SK-N-SH (cell line): Measurements from ENCODE around the gene ALDOB. TPM values are rescaled to one million over a fixed set of nuclear protein-coding genes. Genes with fewer than 3 reads are reported as not detected.

Source experiments
- CTCF ChIA-PET: fragments of 300-600, 350-600 bp; formaldehyde crosslinking; extraction: SDS; loops from one replicate; lab custom pipeline; 2021; lab: Yijun Ruan, JAX
- POLR2A ChIA-PET: fragments of 350-600 bp; sonication (Branson Sonifier 250); formaldehyde crosslinking; extraction: SDS; loops from one replicate; lab custom pipeline; 2020; ENCODE audit warnings: antibody characterized with exemption, inconsistent platforms; lab: Yijun Ruan, JAX
- DNase-seq: peaks from one replicate; pipeline ENCODE4 v3.0.0; 2012
- H2AFZ ChIP-seq: fragments of 200-600 bp; sonication (generic); 2 replicates; pipeline ENCODE4 v1.8.1; 2016; ENCODE audit warnings: antibody characterized with exemption, mild to moderate bottlenecking, low read depth
- H3F3A ChIP-seq: fragments of 200-600 bp; sonication (generic); replicated peaks from 2 replicates; pipeline ENCODE3; 2016; ENCODE audit warnings: antibody characterized with exemption, mild to moderate bottlenecking; ENCODE audit not compliant: insufficient read depth
- H3K27ac ChIP-seq, 2 experiments: fragments of 200-500 bp in 1 of 2; fragments of 200-600 bp in 1 of 2; sonication (Bioruptor generic) in 1 of 2; sonication (generic), shearing (Covaris generic) in 1 of 2; 2 replicates each; pipeline versions ENCODE4 v1.5.1 to v1.6.1; 2014 to 2016; ENCODE audit warnings: low read depth in 2 of 2, inconsistent platforms in 1 of 2, low read length in 1 of 2, mild to moderate bottlenecking in 1 of 2, mixed read lengths in 1 of 2
- H3K27me3 ChIP-seq: fragments of 200-600 bp; sonication (generic), shearing (Covaris generic); 2 replicates; pipeline ENCODE4 v1.6.1; 2016; ENCODE audit warnings: mixed run types; ENCODE audit not compliant: insufficient read depth
- H3K36me3 ChIP-seq, 2 experiments: fragments of 200-500 bp in 1 of 2; fragments of 200-600 bp in 1 of 2; sonication (Bioruptor generic) in 1 of 2; sonication (generic) in 1 of 2; replicated peaks in 1 of 2; 2 replicates each; pipeline versions ENCODE3 to v1.5.1; 2014 to 2016; ENCODE audit warnings: low read length in 1 of 2, mild to moderate bottlenecking in 1 of 2; ENCODE audit not compliant: insufficient read depth in 2 of 2, control insufficient read depth in 1 of 2
- H3K4me1 ChIP-seq, 2 experiments: fragments of 200-500 bp in 1 of 2; fragments of 200-600 bp in 1 of 2; sonication (Bioruptor generic) in 1 of 2; sonication (generic), shearing (Covaris generic) in 1 of 2; 2 replicates each; pipeline versions ENCODE4 v1.5.1 to v1.6.1; 2014 to 2016; ENCODE audit warnings: low read depth in 1 of 2, low read length in 1 of 2, mixed run types in 1 of 2; ENCODE audit not compliant: insufficient read depth in 2 of 2, control insufficient read depth in 1 of 2
- H3K4me2 ChIP-seq: fragments of 200-600 bp; sonication (generic), shearing (Covaris generic); 2 replicates; pipeline ENCODE4 v1.6.1; 2017; ENCODE audit warnings: mixed run types
- H3K4me3 ChIP-seq, 2 experiments: fragments of 200-500 bp in 1 of 2; fragments of 200-600 bp in 1 of 2; sonication (Bioruptor generic) in 1 of 2; sonication (generic), shearing (Covaris generic) in 1 of 2; 2 replicates each; pipeline versions ENCODE4 v1.5.1 to v1.8.1; 2014 to 2016; ENCODE audit warnings: low read depth in 2 of 2, inconsistent platforms in 1 of 2, low read length in 1 of 2, mild to moderate bottlenecking in 1 of 2, mixed read lengths in 1 of 2, moderate library complexity in 1 of 2
- H3K79me2 ChIP-seq: fragments of 200-600 bp; sonication (generic); 2 replicates; pipeline ENCODE4 v1.8.1; 2017; ENCODE audit warnings: mild to moderate bottlenecking; ENCODE audit not compliant: insufficient read depth
- H3K9ac ChIP-seq: fragments of 200-600 bp; sonication (generic); 2 replicates; pipeline ENCODE4 v1.6.1; 2017; ENCODE audit warnings: mixed run types
- H3K9me2 ChIP-seq: fragments of 200-600 bp; sonication (generic); 2 replicates; pipeline ENCODE4 v1.6.1; 2017; ENCODE audit warnings: mixed run types
- H3K9me3 ChIP-seq: fragments of 200-600 bp; sonication (generic); 2 replicates; pipeline ENCODE4 v1.6.1; 2017; ENCODE audit warnings: mixed run types, mild to moderate bottlenecking, moderate library complexity
- H4K20me1 ChIP-seq: fragments of 200-600 bp; sonication (generic); 2 replicates; pipeline ENCODE4 v1.6.1; 2017; ENCODE audit warnings: mild to moderate bottlenecking, mixed run types; ENCODE audit not compliant: insufficient read depth
- CHD2 ChIP-seq: fragments of 150-350 bp; IDR thresholded peaks from 2 replicates; pipeline ENCODE4 v1.6.1; 2018; ENCODE audit warnings: low read length; ENCODE audit not compliant: partially characterized antibody
- ELF1 ChIP-seq: IDR thresholded peaks from 2 replicates; pipeline ENCODE4 v1.4.0; 2012
- FOXJ3 ChIP-seq: sonication (generic); formaldehyde crosslinking; IDR thresholded peaks from 2 replicates; pipeline ENCODE4 v1.5.1; 2020; ENCODE audit warnings: mild to moderate bottlenecking, missing genetic modification reagents
- GABPA ChIP-seq: IDR thresholded peaks from 2 replicates; pipeline ENCODE4 v1.4.0; 2012; ENCODE audit warnings: low read depth, mild to moderate bottlenecking
- JUND ChIP-seq: IDR thresholded peaks from 2 replicates; pipeline ENCODE4 v1.4.0; 2012
- NFIC ChIP-seq: IDR thresholded peaks from 2 replicates; pipeline ENCODE4 v1.4.0; 2012; ENCODE audit warnings: borderline replicate concordance
- RAD21 ChIP-seq: IDR thresholded peaks from 2 replicates; pipeline ENCODE4 v1.6.1; 2012; ENCODE audit warnings: mild to moderate bottlenecking, low read length
- RCOR1 ChIP-seq: fragments of 150-350 bp; IDR thresholded peaks from 2 replicates; pipeline ENCODE4 v1.6.1; 2017; ENCODE audit warnings: antibody characterized with exemption, low read length
- SIN3A ChIP-seq: IDR thresholded peaks from 2 replicates; pipeline ENCODE4 v1.6.1; 2012; ENCODE audit warnings: low read depth, mild to moderate bottlenecking, low read length, moderate library complexity, borderline replicate concordance
- TAF1 ChIP-seq: IDR thresholded peaks from 2 replicates; pipeline ENCODE4 v1.6.1; 2012; ENCODE audit warnings: low read depth, mild to moderate bottlenecking, low read length, moderate library complexity, borderline replicate concordance
- whole genome bisulfite sequencing: methylation state at CpG from one replicate; pipeline ENCODE4 v1.1.6; 2017; ENCODE audit warnings: low lambda C conversion rate; 5-methylcytosine and 5-hydroxymethylcytosine counted together
- polyA plus RNA-seq, 3 experiments: library from polyadenylated mRNA; depleted of rRNA; stranded (reverse); fragments of >200 nt; gene quantifications; 2 replicates each; pipeline ENCODE4 v1.2.3, GENCODE V29; 2012
- TF ChIP-seq, protein P1 (sequence below): fragments of 150-350 bp; IDR thresholded peaks from 2 replicates; pipeline ENCODE4 v1.6.1; 2017; ENCODE audit warnings: antibody characterized with exemption, low read length, low read depth, borderline replicate concordance
- TF ChIP-seq, protein P2 (sequence below): fragments of 150-350 bp; IDR thresholded peaks from 2 replicates; pipeline ENCODE4 v1.6.1; 2016; ENCODE audit warnings: mild to moderate bottlenecking, low read depth, low read length
- TF ChIP-seq, protein P3 (sequence below): IDR thresholded peaks from 2 replicates; pipeline ENCODE4 v1.4.0; 2012; ENCODE audit warnings: low read depth, borderline replicate concordance
- TF ChIP-seq, protein P4 (sequence below): IDR thresholded peaks from 2 replicates; pipeline ENCODE4 v1.4.0; 2012; ENCODE audit warnings: low read depth
- TF ChIP-seq, protein P5 (sequence below): IDR thresholded peaks from 2 replicates; pipeline ENCODE4 v1.4.0; 2012; ENCODE audit warnings: low read depth, borderline replicate concordance

ALDOB gene
- polyA plus RNA-seq, 1 of the 3 experiments (the other 2 are of a cell fraction) = not detected

DNA sequence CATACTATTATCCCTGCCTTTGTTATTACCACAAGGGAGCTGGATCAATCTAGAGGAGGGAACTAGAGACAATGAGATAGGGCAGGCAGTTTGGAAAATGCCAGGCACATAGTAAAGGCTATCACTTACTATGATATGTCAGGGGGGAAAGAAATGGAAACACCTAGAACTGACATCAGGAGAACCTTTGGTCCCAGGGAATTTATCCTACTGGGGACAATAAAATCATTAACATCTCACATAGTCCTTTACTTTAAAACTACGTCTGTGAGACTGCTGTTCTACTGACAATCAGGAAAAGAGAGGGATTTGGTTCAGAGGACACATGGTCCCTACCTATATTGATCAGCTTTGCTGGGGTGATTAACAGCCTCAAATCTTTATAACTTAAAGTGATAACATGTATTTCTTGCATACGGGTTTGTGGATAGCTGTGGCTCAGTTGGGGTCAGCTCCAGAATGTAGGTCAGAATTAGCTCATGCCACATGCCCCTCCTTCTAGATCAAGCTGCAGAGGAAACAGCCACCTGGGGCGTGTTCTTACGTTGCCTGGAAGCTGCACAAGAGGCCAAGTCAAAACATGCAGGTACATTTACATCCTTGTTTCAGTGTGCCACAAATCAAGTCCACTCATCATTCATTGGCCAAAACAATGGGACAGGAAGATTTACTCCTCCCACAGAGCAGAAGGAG lies 43.9 kb upstream of the ALDOB start:
- no peak overlapping the region for H3K4me2 ChIP-seq
- WGBS = 85% methylated on average over 4 of the region's 4 CpGs
- no peak overlapping the region for H3K27ac ChIP-seq
- no peak overlapping the region for H3K9ac ChIP-seq
- ChIA-PET CTCF (interaction anchor here (4.0 to 10.8 kb wide), 2 partner anchors 20 to 30 kb away, joined by 19 to 135 read pairs; no protein-coding TSS in a partner anchor), POLR2A (no interaction called here)
- H3K4me1 ChIP-seq = no peaks in the 10 kb centered on the region
- H3K79me2 ChIP-seq = no peaks in the 10 kb centered on the region
- no peaks in the 10 kb centered on the region for H3K9me3 ChIP-seq
- H2AFZ ChIP-seq = no peak overlapping the region
- peaks cover 5 to 20% of the 10 kb centered on the region in 2 experiments for H3K36me3 ChIP-seq
- TF ChIP-seq, protein P1, sequence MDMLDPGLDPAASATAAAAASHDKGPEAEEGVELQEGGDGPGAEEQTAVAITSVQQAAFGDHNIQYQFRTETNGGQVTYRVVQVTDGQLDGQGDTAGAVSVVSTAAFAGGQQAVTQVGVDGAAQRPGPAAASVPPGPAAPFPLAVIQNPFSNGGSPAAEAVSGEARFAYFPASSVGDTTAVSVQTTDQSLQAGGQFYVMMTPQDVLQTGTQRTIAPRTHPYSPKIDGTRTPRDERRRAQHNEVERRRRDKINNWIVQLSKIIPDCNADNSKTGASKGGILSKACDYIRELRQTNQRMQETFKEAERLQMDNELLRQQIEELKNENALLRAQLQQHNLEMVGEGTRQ = no peak
- TF ChIP-seq, protein P2, sequence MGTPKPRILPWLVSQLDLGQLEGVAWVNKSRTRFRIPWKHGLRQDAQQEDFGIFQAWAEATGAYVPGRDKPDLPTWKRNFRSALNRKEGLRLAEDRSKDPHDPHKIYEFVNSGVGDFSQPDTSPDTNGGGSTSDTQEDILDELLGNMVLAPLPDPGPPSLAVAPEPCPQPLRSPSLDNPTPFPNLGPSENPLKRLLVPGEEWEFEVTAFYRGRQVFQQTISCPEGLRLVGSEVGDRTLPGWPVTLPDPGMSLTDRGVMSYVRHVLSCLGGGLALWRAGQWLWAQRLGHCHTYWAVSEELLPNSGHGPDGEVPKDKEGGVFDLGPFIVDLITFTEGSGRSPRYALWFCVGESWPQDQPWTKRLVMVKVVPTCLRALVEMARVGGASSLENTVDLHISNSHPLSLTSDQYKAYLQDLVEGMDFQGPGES = no peak
- no peak for TF ChIP-seq JUND
- TF ChIP-seq GABPA = no peak
- no peak for TF ChIP-seq TAF1
- TF ChIP-seq, protein P3, sequence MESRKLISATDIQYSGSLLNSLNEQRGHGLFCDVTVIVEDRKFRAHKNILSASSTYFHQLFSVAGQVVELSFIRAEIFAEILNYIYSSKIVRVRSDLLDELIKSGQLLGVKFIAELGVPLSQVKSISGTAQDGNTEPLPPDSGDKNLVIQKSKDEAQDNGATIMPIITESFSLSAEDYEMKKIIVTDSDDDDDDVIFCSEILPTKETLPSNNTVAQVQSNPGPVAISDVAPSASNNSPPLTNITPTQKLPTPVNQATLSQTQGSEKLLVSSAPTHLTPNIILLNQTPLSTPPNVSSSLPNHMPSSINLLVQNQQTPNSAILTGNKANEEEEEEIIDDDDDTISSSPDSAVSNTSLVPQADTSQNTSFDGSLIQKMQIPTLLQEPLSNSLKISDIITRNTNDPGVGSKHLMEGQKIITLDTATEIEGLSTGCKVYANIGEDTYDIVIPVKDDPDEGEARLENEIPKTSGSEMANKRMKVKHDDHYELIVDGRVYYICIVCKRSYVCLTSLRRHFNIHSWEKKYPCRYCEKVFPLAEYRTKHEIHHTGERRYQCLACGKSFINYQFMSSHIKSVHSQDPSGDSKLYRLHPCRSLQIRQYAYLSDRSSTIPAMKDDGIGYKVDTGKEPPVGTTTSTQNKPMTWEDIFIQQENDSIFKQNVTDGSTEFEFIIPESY = no peak
- no peak for TF ChIP-seq RAD21
- H3K4me3 ChIP-seq = no peak overlapping the region
- no peaks in the 10 kb centered on the region for H4K20me1 ChIP-seq
- H3K9me2 ChIP-seq = no peaks in the 10 kb centered on the region
- H3K27me3 ChIP-seq = no peaks in the 10 kb centered on the region
- DNase-seq = no peak
- H3F3A ChIP-seq = peaks cover 3% of the 10 kb centered on the region

DNA sequence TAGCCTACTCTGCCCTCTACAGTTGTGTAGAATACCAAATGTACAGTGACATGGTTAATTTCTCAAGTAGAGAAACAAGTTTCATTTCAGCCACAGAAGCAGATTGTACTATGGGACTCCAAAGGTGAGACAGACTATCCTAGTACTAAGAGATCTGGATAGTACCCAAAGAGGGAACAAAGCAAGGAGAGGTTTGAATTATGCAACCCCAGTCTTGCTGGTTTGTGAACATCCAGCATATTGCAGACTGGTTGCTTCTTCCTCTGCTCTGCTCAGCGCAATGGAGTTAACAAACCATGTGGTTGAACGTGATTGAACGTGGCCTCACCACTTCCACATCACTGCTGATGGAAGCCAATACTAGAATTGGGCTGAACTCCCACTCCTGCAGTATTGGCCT lies 43.3 kb upstream of the ALDOB start:
- H3K4me1 ChIP-seq = no peaks in the 10 kb centered on the region
- H4K20me1 ChIP-seq = no peaks in the 10 kb centered on the region
- 96% methylated on average over 3 of the region's 3 CpGs for WGBS
- no peaks in the 10 kb centered on the region for H3K27me3 ChIP-seq
- no peak overlapping the region for H3K9ac ChIP-seq
- no peak overlapping the region for H3K4me3 ChIP-seq
- CTCF ChIA-PET = interaction anchor here (10.8 kb wide), 1 partner anchor 19 kb away, joined by 135 read pairs; no protein-coding TSS in a partner anchor
- DNase-seq = no peak
- no peaks in the 10 kb centered on the region for H3K9me3 ChIP-seq
- H3K27ac ChIP-seq = no peak overlapping the region
- peaks cover 5 to 26% of the 10 kb centered on the region in 2 experiments for H3K36me3 ChIP-seq
- H3K79me2 ChIP-seq = no peaks in the 10 kb centered on the region
- H3K9me2 ChIP-seq = no peaks in the 10 kb centered on the region
- POLR2A ChIA-PET = no interaction called here
- H3K4me2 ChIP-seq = no peak overlapping the region
- peaks cover 3% of the 10 kb centered on the region for H3F3A ChIP-seq
- H2AFZ ChIP-seq = no peak overlapping the region
- TF ChIP-seq, protein P4, sequence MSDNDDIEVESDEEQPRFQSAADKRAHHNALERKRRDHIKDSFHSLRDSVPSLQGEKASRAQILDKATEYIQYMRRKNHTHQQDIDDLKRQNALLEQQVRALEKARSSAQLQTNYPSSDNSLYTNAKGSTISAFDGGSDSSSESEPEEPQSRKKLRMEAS = no peak
- TF ChIP-seq RAD21 = no peak
- no peak for TF ChIP-seq JUND
- TF ChIP-seq ELF1 = no peak
- TF ChIP-seq, protein P2 = no peak
- no peak for TF ChIP-seq GABPA
- no peak for TF ChIP-seq FOXJ3
- TF ChIP-seq RCOR1 = no peak
- no peak for TF ChIP-seq NFIC
- TF ChIP-seq, protein P5, sequence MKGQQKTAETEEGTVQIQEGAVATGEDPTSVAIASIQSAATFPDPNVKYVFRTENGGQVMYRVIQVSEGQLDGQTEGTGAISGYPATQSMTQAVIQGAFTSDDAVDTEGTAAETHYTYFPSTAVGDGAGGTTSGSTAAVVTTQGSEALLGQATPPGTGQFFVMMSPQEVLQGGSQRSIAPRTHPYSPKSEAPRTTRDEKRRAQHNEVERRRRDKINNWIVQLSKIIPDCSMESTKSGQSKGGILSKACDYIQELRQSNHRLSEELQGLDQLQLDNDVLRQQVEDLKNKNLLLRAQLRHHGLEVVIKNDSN = no peak
- TF ChIP-seq, protein P3 = no peak
- no peak for TF ChIP-seq CHD2
- no peak for TF ChIP-seq SIN3A
